Astrocyte (in vitro differentiated cells and primary cell): ENCODE results near the gene NPAT.

ENCODE experiments used
- EZH2 ChIP-seq: IDR thresholded peaks from 2 replicates; pipeline ENCODE4 v1.6.1; 2012; ENCODE audit warnings: mild to moderate bottlenecking, low read length, inconsistent platforms; ENCODE audit not compliant: insufficient read depth
- TF ChIP-seq, protein P1 (sequence below): IDR thresholded peaks from 2 replicates; pipeline ENCODE4 v1.5.1; 2011; ENCODE audit warnings: low read depth, mild to moderate bottlenecking, inconsistent platforms, low read length, moderate library complexity; ENCODE audit not compliant: insufficient read depth

DNA sequence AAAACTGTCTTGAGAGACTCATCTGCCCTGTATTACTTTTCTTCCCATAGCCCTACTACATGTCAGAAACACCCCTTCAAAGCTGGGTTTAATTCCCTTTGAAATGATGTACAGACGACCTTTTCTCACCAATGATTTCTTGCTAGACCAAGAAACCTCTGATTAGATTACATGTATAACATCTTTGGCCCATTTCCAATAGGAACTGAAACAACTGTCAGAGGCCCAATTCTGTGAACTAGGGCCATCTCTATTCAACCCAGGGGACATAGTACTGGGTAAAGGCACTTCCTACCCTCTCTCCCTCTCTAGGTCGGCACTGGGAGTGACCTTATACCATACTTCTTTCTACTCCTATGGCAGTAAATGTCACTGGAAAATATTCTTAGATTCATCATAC lies 19.4 kb downstream of the NPAT start:
- TF ChIP-seq, protein P1, sequence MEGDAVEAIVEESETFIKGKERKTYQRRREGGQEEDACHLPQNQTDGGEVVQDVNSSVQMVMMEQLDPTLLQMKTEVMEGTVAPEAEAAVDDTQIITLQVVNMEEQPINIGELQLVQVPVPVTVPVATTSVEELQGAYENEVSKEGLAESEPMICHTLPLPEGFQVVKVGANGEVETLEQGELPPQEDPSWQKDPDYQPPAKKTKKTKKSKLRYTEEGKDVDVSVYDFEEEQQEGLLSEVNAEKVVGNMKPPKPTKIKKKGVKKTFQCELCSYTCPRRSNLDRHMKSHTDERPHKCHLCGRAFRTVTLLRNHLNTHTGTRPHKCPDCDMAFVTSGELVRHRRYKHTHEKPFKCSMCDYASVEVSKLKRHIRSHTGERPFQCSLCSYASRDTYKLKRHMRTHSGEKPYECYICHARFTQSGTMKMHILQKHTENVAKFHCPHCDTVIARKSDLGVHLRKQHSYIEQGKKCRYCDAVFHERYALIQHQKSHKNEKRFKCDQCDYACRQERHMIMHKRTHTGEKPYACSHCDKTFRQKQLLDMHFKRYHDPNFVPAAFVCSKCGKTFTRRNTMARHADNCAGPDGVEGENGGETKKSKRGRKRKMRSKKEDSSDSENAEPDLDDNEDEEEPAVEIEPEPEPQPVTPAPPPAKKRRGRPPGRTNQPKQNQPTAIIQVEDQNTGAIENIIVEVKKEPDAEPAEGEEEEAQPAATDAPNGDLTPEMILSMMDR = no peak
- TF ChIP-seq EZH2 = no peak
